ENCODE data around the gene APOL5. TPM values are rescaled to one million over a fixed set of nuclear protein-coding genes. Genes with fewer than 3 reads are reported as not detected.

The APOL5 gene
- total and polyA plus RNA-seq, 10 of the 15 experiments (the other 5 are each of a cell fraction or from before 2014, with no cell fraction given) = not detected

- no peak overlapping the region for H3K27ac ChIP-seq (ENCODE audit: control insufficient read depth, insufficient read depth)
- ChIA-PET POLR2A (no interaction called here), SMC1A (ENCODE audit: uncharacterized antibody, unreplicated experiment) (interaction anchor here (0.5 to 0.9 kb wide), 2 partner anchors 99 to 142 kb away, joined by 3 read pairs; no protein-coding TSS in a partner anchor), CTCF (interaction anchor here (2.6 kb wide), 1 partner anchor 100 kb away, joined by 7 read pairs; no protein-coding TSS in a partner anchor), RAD21 (ENCODE audit: unreplicated experiment) (interaction anchor here (1.6 kb wide), 1 partner anchor 96 kb away, joined by 3 read pairs; no protein-coding TSS in a partner anchor)
- BruUV-seq (replicated peaks) = no TSS peak
- 58% methylated on average over 15 of the region's 15 CpGs for WGBS (ENCODE audit: insufficient coverage, insufficient replicate concordance, low lambda C conversion rate, missing lambda C conversion rate)
- H3K4me3 ChIP-seq = no peak overlapping the region
- H3K79me2 ChIP-seq (ENCODE audit: control insufficient read depth, insufficient read depth, low read length) = no peaks in the 10 kb centered on the region
- H3K4me2 ChIP-seq (ENCODE audit: control insufficient read depth, insufficient read depth) = no peak overlapping the region
- no peaks in the 10 kb centered on the region for H3K9me3 ChIP-seq (replicated peaks; ENCODE audit: control insufficient read depth, insufficient read depth, low read length)
- ATAC-seq = no peak
- FAIRE-seq = no peak
- no peak overlapping the region for H3K9ac ChIP-seq (ENCODE audit: control insufficient read depth, insufficient read depth, low read length)
- no peaks in the 10 kb centered on the region for H3K4me1 ChIP-seq (ENCODE audit: control insufficient read depth, insufficient read depth, low read length)
- no peak for TF ChIP-seq TARDBP (IDR thresholded peaks at IDR 0.05; ENCODE audit: borderline replicate concordance)
- no peak for TF ChIP-seq PBX3 (IDR thresholded peaks at IDR 0.05; ENCODE audit: insufficient replicate concordance, low read depth, low read length)
- TF ChIP-seq HDAC2 (IDR thresholded peaks at IDR 0.05) = no peak
- no peak for TF ChIP-seq MTA2 (IDR thresholded peaks at IDR 0.05; ENCODE audit: low read depth)
- TF ChIP-seq ZNF687 (IDR thresholded peaks at IDR 0.05) = no peak
- TF ChIP-seq RB1 (IDR thresholded peaks at IDR 0.05; ENCODE audit: borderline replicate concordance) = no peak
- no peak for TF ChIP-seq IRF4 (IDR thresholded peaks at IDR 0.05; ENCODE audit: low read depth, low read length)
- TF ChIP-seq BRCA1 (IDR thresholded peaks at IDR 0.05; ENCODE audit: low read depth, low read length) = no peak
- peaks cover 2% of the 10 kb centered on the region in 2 experiments; a peak in 2 of 4 replicates for H3K27me3 ChIP-seq (replicated peaks in 1 of 2; ENCODE audit: control insufficient read depth in 2 of 2, insufficient read depth in 2 of 2, low read length in 1 of 2)
- H2AFZ ChIP-seq (ENCODE audit: control insufficient read depth, low read depth, low read length) = no peak overlapping the region
- H4K20me1 ChIP-seq (ENCODE audit: control insufficient read depth, insufficient read depth) = no peaks in the 10 kb centered on the region
- intact Hi-C loops (cut with micrococcal nuclease; ENCODE audit: unreplicated experiment) (no loop called here), in situ Hi-C loops (cut with MboI) (no loop called here)
- no peak for DNase-seq (ENCODE audit: low read depth, low spot score)
- H3K36me3 ChIP-seq (ENCODE audit: control insufficient read depth in 2 of 2, insufficient read depth in 2 of 2, low read length in 1 of 2) = no peaks in the 10 kb centered on the region
Measured at GRCh38 chr22:35726933-35727332, 9.3 kb downstream of the APOL5 start.

All from GM12878 (cell line).